ENCODE measurements around the gene HHAT.

Gene HHAT

DNA sequence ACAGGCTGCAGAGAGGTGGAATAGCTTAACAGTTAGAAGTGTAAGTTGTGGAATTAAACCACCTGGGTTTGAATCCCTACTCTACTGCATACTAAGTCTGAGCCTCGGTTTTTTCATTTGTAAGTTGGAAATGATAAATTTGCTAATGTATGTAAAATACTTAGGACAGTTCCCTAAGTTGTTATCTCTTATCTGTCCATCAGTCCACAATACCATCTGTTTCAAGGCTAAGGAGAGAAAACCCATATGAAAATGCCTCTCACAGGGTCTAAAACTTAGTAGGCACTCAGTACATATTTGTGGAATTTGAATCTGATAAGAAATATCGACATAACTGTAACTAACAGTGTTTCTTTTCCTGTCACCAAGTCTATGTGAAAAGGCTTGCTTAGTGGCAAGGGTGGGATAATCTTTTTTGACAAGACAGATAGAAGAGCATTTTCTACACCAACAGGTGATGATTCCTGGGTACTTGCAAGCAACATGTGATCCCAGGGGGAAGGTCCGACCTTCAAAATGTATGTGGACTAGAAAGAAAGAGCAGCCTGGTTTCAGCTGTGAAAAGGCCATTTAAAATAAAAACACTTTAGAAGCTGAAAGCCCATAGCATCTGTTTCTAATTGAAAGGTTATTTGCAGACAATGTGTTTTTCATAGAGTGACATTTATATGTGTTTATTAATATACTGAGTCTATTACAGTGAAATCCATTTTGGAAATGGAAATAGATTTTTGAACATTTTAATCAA is 202.9 kb downstream of the HHAT start:
- ATAC-seq: no peak
- no peak for DNase-seq
- H3K4me3 Mint-ChIP-seq: no peak overlapping the region
- H3K27ac Mint-ChIP-seq: no peak overlapping the region
- H3K9me3 Mint-ChIP-seq: no peaks in the 10 kb centered on the region
- no peaks in the 10 kb centered on the region for H3K27me3 Mint-ChIP-seq
- no peaks in the 10 kb centered on the region for H3K4me1 Mint-ChIP-seq

DNA sequence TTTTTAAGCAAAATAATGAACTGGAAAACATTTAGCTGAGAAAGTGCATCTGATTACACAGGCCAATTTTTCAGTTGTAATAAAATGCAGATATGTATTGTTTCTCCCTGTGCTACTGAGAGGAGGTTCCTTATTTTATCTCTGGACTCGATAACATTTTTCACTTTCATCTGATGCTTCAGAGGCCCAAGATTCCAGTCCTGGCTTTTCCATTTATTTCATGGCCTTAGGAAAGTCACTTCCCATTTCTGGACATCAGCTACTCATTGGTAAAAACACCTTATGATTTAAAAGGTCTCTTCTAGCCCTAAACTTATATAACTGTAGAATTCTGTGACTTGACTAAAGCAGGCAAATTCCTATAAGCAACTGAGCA is 203.5 kb downstream of the HHAT start:
- H3K4me3 Mint-ChIP-seq: no peak overlapping the region

DNA sequence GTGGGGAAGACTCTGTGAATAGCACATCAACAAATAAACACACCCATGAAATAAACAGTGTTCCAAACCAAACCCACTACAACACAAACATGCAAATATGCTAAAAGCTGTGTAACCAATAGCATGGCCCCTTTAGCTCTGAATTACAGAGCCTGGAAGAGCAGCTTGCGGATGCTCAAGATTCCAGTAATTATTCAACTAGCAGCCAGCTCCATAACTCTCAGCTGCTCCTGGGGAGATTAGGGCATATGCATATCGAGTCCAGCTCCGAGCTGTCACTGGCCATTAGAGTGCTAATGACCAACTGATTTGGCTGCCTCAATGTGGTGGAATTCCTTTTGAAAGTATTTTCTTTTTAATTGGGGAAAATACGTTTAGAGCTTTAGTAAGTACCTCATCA is 207.1 kb downstream of the HHAT start:
- H3K4me1 Mint-ChIP-seq: no peaks in the 10 kb centered on the region

More for the DNA sequence above, 203.5 kb downstream of the HHAT start:
- no peak for ATAC-seq
- H3K27ac Mint-ChIP-seq: no peak overlapping the region
- H3K4me1 Mint-ChIP-seq: no peaks in the 10 kb centered on the region
- DNase-seq: no peak
- H3K27me3 Mint-ChIP-seq: no peaks in the 10 kb centered on the region
- no peaks in the 10 kb centered on the region for H3K9me3 Mint-ChIP-seq

DNA sequence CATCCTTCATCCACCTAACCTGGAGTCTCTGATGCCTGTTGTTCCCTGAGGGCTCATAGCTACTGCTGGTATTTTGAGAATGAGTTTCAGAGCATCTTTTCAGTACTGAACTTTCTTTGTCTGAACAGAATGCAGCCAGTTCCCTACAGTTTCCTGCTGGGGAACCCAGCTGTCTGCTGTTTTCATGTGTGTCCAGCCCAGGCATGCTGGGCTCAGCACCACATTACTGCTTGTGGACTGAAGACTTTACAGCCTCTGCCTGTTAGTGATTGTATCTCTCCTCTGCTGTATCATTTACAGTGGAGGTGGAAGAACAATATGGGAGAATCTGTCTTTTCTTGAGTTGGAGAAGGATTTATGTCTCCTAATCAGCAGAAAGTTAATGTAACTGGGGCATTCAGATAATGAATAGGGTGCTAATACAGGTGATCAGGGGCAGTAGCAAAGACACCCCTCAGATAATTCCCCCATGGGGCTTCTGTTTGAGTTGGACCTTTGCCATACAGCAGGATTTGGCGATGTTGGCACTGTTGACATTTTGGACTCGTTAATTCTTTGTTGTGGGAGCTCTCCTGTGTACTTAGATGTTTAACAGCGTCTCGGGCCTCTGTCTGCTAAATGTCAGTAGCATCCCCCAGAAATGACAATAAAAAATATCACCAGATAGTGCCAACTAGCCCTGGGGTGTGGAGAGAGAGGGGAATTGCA is 207.7 kb downstream of the HHAT start:
- ATAC-seq (no peak), DNase-seq (no peak)
- H3K27ac Mint-ChIP-seq: peak overlapping the region in 1 of 2 donors; percentile 7
- H3K27me3 Mint-ChIP-seq: no peaks in the 10 kb centered on the region
- H3K9me3 Mint-ChIP-seq: no peaks in the 10 kb centered on the region
- H3K4me1 Mint-ChIP-seq: no peaks in the 10 kb centered on the region
- no peak overlapping the region for H3K4me3 Mint-ChIP-seq

More for the DNA sequence above, 207.1 kb downstream of the HHAT start:
- ATAC-seq: no peak
- no peaks in the 10 kb centered on the region for H3K9me3 Mint-ChIP-seq
- no peak overlapping the region for H3K27ac Mint-ChIP-seq
- DNase-seq: no peak
- H3K4me3 Mint-ChIP-seq: no peak overlapping the region
- H3K27me3 Mint-ChIP-seq: no peaks in the 10 kb centered on the region

DNA sequence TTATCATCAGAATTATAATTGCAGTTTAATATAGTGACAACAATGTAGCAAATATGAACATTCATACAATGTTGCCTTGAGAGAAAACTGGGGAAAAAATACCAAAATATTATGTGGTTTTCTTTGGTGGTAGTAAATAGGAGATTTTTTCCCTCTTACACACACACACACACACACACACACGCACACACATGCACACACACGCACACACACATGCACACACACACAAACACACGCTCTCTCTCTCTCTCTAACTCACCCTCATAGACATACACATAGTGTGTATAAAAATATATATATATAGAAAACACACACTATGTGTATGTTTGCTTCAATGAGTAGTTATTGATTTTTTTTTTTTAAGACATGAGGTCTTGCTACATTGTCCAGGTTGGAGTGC is 211.6 kb downstream of the HHAT start:
- ATAC-seq (no peak), DNase-seq (no peak)
- H3K4me3 Mint-ChIP-seq: no peak overlapping the region
- no peak overlapping the region for H3K27ac Mint-ChIP-seq
- no peaks in the 10 kb centered on the region for H3K27me3 Mint-ChIP-seq
- no peaks in the 10 kb centered on the region for H3K4me1 Mint-ChIP-seq
- H3K9me3 Mint-ChIP-seq: no peaks in the 10 kb centered on the region

DNA sequence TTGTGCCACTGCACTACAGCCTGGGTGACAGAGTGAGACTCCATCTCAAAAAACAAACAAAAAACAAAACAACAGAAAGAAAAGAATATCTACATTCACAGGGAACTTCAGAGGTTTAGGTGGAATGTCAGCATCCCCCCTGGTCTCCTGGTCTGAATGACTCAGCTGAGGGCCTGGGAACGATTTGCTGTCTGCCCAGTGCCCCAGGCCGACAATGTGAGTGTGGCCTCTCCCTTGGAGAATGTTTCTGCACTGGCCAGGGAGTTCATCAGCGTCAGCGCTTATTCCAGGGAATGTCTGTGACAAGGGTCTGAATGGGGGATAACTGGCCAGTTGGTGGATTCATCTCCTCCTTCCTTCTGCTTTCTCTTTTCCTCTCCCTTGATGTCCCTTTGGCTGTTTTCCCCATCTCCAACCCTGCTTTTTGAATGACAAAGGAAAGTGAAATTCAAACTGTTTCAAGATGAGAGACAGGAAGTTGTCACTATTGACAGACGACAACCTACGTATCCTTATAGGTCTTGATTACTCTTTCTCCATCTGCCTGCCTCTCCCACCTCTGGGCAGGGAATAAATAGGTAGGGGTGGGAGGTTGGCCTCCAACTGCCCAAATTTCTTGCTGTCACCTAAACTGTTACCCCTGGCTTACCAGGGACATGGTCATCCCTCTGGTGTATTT is 213.1 kb downstream of the HHAT start:
- Mint-ChIP-seq H3K27me3 (no peaks in the 10 kb centered on the region), H3K27ac (no peak overlapping the region), H3K4me3 (no peak overlapping the region), H3K4me1 (no peaks in the 10 kb centered on the region), H3K9me3 (no peaks in the 10 kb centered on the region)
- DNase-seq (no peak), ATAC-seq (no peak)

DNA sequence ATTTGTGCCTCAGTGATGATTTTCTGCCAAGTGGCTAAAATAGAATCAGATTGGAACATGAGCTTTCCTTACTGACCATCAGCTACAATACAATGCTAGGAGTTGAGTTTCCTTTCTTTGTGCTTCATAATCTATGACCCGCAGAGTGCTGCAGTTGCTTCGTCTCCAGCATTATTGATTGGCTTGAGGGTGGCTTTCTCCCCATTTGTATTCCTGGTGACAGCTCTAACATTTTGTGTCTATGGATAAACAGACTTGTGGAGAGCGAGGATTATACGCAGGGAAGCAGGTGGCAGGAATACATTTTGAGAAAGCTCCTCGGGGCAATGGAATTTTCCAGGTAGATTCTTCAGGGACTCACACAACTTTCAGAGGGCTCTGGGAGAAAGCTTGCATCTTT is 223.2 kb downstream of the HHAT start:
- H3K9me3 Mint-ChIP-seq: no peaks in the 10 kb centered on the region
- no peaks in the 10 kb centered on the region for H3K27me3 Mint-ChIP-seq
- no peaks in the 10 kb centered on the region for H3K4me1 Mint-ChIP-seq
- H3K27ac Mint-ChIP-seq: no peak overlapping the region
- no peak overlapping the region for H3K4me3 Mint-ChIP-seq
- no peak for ATAC-seq
- no peak for DNase-seq

DNA sequence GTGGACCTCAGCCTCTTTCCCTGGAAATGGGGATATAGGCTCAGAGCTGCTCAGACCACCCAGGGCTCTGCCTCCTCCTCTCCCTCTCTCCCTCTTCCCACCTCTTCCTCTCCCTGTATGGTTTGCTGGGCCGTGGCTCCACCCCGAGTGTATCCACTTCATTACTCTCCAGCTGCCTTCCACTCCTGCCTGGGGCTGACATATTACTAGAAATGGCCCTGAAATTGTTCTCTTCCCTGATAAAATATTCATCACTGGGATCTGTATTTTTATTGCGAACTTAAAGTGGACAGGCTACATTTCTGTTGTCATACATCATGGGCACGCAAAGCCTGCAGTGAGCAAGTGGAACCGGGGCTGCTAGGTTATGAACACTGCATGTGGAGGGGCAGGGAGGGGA is 225.0 kb downstream of the HHAT start:
- no peak for DNase-seq
- ATAC-seq: no peak
- Mint-ChIP-seq H3K27ac (no peak overlapping the region), H3K27me3 (no peaks in the 10 kb centered on the region), H3K4me1 (no peaks in the 10 kb centered on the region), H3K9me3 (no peaks in the 10 kb centered on the region), H3K4me3 (no peak overlapping the region)

DNA sequence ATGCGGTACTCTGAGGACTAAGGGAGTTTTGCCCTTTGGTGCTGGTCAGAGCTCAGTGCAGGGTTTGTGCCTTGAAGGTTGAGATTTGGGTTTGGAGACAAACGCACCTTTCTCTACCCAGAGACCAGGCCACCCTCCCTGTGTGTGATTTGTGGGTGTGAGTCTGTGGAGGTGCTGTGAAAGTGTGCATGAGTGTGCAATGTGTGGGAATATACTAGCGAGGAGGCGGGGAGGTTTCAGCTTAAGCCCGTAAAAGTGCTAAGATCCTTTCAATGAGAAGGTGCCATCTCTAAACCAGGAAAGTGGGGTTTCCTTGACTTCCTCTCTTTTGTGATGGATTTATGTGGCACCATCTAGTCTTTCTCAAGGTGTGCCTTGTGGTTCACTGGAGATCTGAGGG is 225.7 kb downstream of the HHAT start:
- Mint-ChIP-seq H3K27ac (no peak overlapping the region), H3K9me3 (no peaks in the 10 kb centered on the region), H3K4me1 (no peaks in the 10 kb centered on the region), H3K27me3 (no peaks in the 10 kb centered on the region), H3K4me3 (no peak overlapping the region)
- no peak for DNase-seq
- ATAC-seq: no peak

DNA sequence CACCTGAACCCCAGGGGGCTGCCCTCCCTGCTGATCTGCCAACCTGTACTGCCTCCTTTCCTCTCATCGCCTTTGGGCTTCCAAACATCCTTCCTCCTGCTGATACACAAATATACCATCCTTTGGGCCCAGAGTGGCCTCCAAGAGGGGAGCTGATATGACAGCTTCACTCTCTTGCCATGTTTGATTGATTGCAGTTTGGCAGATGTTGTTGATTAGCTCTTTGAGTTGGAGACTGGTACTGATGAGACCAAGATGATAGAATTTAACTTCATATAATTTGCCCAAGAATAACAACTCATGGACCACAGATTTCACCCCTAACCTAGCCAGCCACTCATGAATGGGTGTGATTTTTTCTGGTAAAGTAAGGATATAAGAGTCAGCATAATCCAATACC is 227.8 kb downstream of the HHAT start:
- no peak overlapping the region for H3K4me3 Mint-ChIP-seq
- H3K27me3 Mint-ChIP-seq: no peaks in the 10 kb centered on the region
- ATAC-seq (no peak), DNase-seq (no peak)
- no peaks in the 10 kb centered on the region for H3K4me1 Mint-ChIP-seq
- peak overlapping the region in 1 of 2 donors; percentile 57 for H3K27ac Mint-ChIP-seq
- no peaks in the 10 kb centered on the region for H3K9me3 Mint-ChIP-seq

DNA sequence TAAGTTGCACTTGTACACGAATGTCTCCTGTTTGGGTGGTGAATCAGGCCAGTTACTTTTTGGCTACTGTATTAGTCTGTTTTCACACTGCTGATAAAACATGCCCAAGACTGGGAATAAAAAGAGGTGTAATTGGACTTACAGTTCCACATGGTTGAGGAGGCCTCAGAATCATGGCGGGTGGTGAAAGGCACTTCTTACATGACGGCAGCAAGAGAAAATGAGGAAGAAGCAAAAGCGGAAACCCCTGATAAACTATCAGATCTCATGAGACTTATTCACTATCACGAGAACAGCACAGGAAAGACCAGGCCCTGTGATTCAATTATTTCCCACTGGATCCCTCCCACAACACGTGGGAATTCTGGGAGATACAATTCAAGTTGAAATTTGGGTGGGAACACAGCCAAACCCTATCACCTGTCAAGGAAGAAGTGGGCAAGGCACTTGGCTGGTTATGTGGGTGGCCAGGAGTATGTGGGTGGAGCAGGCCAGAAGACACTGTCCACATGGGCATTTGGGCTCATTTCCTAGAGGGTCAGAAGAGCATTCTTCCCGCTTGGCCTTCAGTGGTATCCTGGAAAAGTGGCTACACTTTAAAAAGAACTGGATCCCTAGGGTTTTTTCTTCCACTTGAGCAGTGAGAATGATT is 228.8 kb downstream of the HHAT start:
- no peak overlapping the region for H3K27ac Mint-ChIP-seq
- H3K4me3 Mint-ChIP-seq: no peak overlapping the region

DNA sequence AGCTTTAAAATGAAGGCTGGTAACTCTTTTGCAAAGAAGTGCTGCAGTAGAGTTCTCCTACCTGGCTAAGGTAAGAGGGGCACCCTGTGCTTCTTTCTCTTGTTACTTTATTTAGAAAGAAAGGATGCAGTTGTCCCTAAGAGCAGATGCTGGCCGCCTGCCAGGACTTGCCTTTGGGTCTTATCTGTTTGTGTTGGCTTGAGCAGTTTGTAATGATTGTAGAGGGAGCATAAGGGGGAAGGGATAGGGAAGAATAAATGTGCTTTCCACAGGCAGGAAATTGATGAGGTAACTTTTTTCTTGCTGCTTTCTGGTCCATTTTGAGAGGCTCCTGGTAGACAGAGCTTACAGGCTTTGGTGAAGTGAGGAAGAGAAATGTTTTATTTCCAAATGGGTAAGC is 229.6 kb downstream of the HHAT start:
- ATAC-seq (no peak), DNase-seq (no peak)
- no peaks in the 10 kb centered on the region for H3K9me3 Mint-ChIP-seq
- H3K4me1 Mint-ChIP-seq: no peaks in the 10 kb centered on the region
- H3K27me3 Mint-ChIP-seq: no peaks in the 10 kb centered on the region
- no peak overlapping the region for H3K4me3 Mint-ChIP-seq
- H3K27ac Mint-ChIP-seq: no peak overlapping the region

More for the DNA sequence above, 228.8 kb downstream of the HHAT start:
- Mint-ChIP-seq H3K9me3 (no peaks in the 10 kb centered on the region), H3K27me3 (no peaks in the 10 kb centered on the region), H3K4me1 (no peaks in the 10 kb centered on the region)
- ATAC-seq: no peak
- DNase-seq: no peak

DNA sequence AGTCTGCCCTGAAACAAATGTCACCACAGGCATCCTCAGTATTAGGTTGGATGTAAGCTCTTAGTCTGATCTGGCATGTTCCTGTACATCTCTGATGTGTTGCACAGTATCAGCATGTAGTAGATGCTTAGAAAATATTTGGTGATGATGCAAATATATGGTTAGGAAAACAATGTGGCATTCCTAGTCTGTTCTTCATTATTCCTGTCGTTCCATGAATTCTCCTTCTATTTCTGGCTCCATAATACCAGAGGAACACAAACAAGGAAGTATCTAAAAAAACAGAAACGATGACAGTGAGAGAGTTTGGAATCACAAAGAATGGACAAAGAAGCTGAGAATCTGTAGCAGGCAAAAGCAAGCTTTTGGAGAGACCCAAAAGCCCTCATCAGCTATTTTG is 236.6 kb downstream of the HHAT start:
- no peaks in the 10 kb centered on the region for H3K27me3 Mint-ChIP-seq

DNA sequence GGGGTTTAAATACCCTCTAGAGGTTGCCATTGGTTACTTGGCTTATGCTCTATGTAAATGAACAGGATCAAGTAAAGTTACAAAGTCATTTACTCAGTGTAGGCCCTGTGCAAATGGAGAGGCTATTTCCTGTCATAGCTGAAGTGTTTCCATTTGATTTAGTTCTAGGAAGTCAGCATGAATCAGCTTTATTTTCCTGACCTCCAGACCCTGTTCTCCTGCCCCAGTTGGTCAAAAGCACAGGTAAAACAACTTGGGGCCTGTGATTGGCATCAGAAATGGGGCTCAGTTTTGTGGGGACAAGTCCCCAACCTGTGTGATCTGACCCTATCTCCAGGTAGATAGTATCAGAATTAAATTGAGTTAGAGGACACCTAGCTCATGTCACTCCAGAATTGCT is 239.9 kb downstream of the HHAT start:
- Mint-ChIP-seq H3K27ac (no peak overlapping the region), H3K9me3 (no peaks in the 10 kb centered on the region), H3K4me3 (no peak overlapping the region), H3K4me1 (no peaks in the 10 kb centered on the region), H3K27me3 (no peaks in the 10 kb centered on the region)
- no peak for DNase-seq
- ATAC-seq: no peak

More for the DNA sequence above, 236.6 kb downstream of the HHAT start:
- Mint-ChIP-seq H3K4me3 (no peak overlapping the region), H3K27ac (no peak overlapping the region), H3K9me3 (no peaks in the 10 kb centered on the region), H3K4me1 (no peaks in the 10 kb centered on the region)
- no peak for ATAC-seq
- DNase-seq: no peak

DNA sequence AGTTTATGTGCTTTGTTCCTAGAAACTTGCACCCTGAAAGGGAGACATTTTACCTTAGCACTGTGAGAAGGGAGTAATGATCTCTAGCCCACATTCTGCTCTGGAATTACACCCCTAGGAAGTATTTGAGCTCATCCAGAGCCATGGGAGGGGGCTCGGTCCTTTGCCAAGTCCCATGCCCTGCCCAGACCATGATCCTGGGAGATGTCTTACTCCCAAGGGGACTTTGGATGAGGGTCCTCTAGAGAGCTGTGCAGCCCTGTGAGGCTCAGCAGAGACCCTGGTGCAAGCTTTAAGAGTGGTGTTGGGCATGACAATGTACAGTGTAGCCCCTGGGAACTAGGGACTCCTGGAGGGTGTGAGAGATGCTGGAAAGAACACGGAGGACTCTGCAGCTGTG is 241.4 kb downstream of the HHAT start:
- no peak for DNase-seq
- H3K9me3 Mint-ChIP-seq: no peaks in the 10 kb centered on the region
- no peak overlapping the region for H3K4me3 Mint-ChIP-seq
- H3K4me1 Mint-ChIP-seq: no peaks in the 10 kb centered on the region
- no peaks in the 10 kb centered on the region for H3K27me3 Mint-ChIP-seq
- ATAC-seq: peak; percentile 42
- no peak overlapping the region for H3K27ac Mint-ChIP-seq

All from stimulated activated naive CD8-positive, alpha-beta T cell treated with anti-CD3 and anti-CD28 coated beads, Interleukin-15, amount 100 ng/mL, for 72 hours (primary cell).